ENCODE results near the gene PM20D2.

PM20D2 gene

GRCh38 chr6:89187504-89187903 is 41.6 kb downstream of the PM20D2 start (continued):
- TF ChIP-seq SNAI2 (CRISPR knock-in tag; IDR thresholded peaks at IDR 0.05), result no peak
- TF ChIP-seq ZFP30 (CRISPR knock-in tag; IDR thresholded peaks at IDR 0.05), result no peak
- no peak for TF ChIP-seq TSHZ2 (CRISPR knock-in tag; IDR thresholded peaks at IDR 0.05)

GRCh38 chr6:89190741-89191140 is 44.9 kb downstream of the PM20D2 start:
- no peak for ATAC-seq
- TF ChIP-seq ZNF8 (CRISPR knock-in tag; IDR thresholded peaks at IDR 0.05), result no peak
- no peak for TF ChIP-seq ZFP3 (CRISPR knock-in tag; IDR thresholded peaks at IDR 0.05)
- no peak for TF ChIP-seq PPARA (CRISPR knock-in tag; IDR thresholded peaks at IDR 0.05; ENCODE audit: borderline replicate concordance)
- TF ChIP-seq GLIS3 (CRISPR knock-in tag; IDR thresholded peaks at IDR 0.05), result no peak
- no peak for TF ChIP-seq BACH2 (CRISPR knock-in tag; IDR thresholded peaks at IDR 0.05; ENCODE audit: borderline replicate concordance)
- TF ChIP-seq CSRNP3 (CRISPR knock-in tag; IDR thresholded peaks at IDR 0.05), result no peak
- no peak for TF ChIP-seq SNAI2 (CRISPR knock-in tag; IDR thresholded peaks at IDR 0.05)
- no peak for TF ChIP-seq TCF4 (CRISPR knock-in tag; IDR thresholded peaks at IDR 0.05; ENCODE audit: borderline replicate concordance)
- TF ChIP-seq ZFP30 (CRISPR knock-in tag; IDR thresholded peaks at IDR 0.05), result no peak
- no peak for TF ChIP-seq ESRRG (CRISPR knock-in tag; IDR thresholded peaks at IDR 0.05)
- TF ChIP-seq PATZ1 (CRISPR knock-in tag; IDR thresholded peaks at IDR 0.05; ENCODE audit: borderline replicate concordance), result no peak
- no peak for TF ChIP-seq ZC3H10 (CRISPR knock-in tag; IDR thresholded peaks at IDR 0.05)
- TF ChIP-seq ARNTL (CRISPR knock-in tag; IDR thresholded peaks at IDR 0.05; ENCODE audit: borderline replicate concordance, low read depth), result no peak
- no peak for TF ChIP-seq POU6F1 (CRISPR knock-in tag; IDR thresholded peaks at IDR 0.05; ENCODE audit: borderline replicate concordance, low read depth)
- TF ChIP-seq OSR1 (CRISPR knock-in tag; IDR thresholded peaks at IDR 0.05), result no peak
- TF ChIP-seq TOX (CRISPR knock-in tag; IDR thresholded peaks at IDR 0.05; ENCODE audit: borderline replicate concordance), result no peak

GRCh38 chr6:89194559-89194958 is 48.7 kb downstream of the PM20D2 start:
- TF ChIP-seq PPARA (CRISPR knock-in tag; IDR thresholded peaks at IDR 0.05; ENCODE audit: borderline replicate concordance) (no peak), CSRNP3 (CRISPR knock-in tag; IDR thresholded peaks at IDR 0.05) (no peak), RARB (CRISPR knock-in tag; IDR thresholded peaks at IDR 0.05) (no peak), ZNF70 (CRISPR knock-in tag; IDR thresholded peaks at IDR 0.05) (no peak), TSHZ2 (CRISPR knock-in tag; IDR thresholded peaks at IDR 0.05) (no peak), TOX (CRISPR knock-in tag; IDR thresholded peaks at IDR 0.05; ENCODE audit: borderline replicate concordance) (no peak)
- ATAC-seq, result no peak

Measured in SK-N-SH treated with all-trans-retinoic acid at 6 μM for 48 hours (cell line).